GM19328 (cell line): ENCODE results near the gene TMEM98.
"Not testable (repeated sequence)": the region's sequence is repeated elsewhere in the genome, so short reads cannot be mapped to it uniquely, and the experiment has no call there.

Source experiments
- ATAC-seq: cut with Tn5 transposase; IDR thresholded peaks from one replicate; pipeline ENCODE4 v1.9.1; 2021; ENCODE audit warnings: mild to moderate bottlenecking, moderate library complexity; ENCODE audit not compliant: unreplicated experiment

Gene TMEM98

GRCh38 chr17:32927724-32928585 is at the start of gene TMEM98:
Gene TMEM98 (plus strand): TSS chr17:32928153. CDS start chr17:32931529, 3,376 bp downstream.
- ATAC-seq, result no peak

GRCh38 chr17:32878211-32878610 is 49.7 kb upstream of the TMEM98 start:
- ATAC-seq, result no peak

GRCh38 chr17:32879134-32879533 is 48.8 kb upstream of the TMEM98 start:
- ATAC-seq, result no peak

- no peak for ATAC-seq
Measured at GRCh38 chr17:32880671-32881453, 47.1 kb upstream of the TMEM98 start.

- no peak for ATAC-seq
Measured at GRCh38 chr17:32882029-32882428, 45.9 kb upstream of the TMEM98 start.

GRCh38 chr17:32882734-32883133 is 45.2 kb upstream of the TMEM98 start:
- no peak for ATAC-seq

- ATAC-seq, result not testable (repeated sequence)
Measured at GRCh38 chr17:32886951-32887350, 41.0 kb upstream of the TMEM98 start.

GRCh38 chr17:32887410-32887809 is 40.5 kb upstream of the TMEM98 start:
- ATAC-seq, result not testable (repeated sequence)

- no peak for ATAC-seq
Measured at GRCh38 chr17:32894245-32894644, 33.7 kb upstream of the TMEM98 start.

GRCh38 chr17:32896647-32897258 is 31.2 kb upstream of the TMEM98 start:
- ATAC-seq, result no peak

- ATAC-seq, result no peak
Measured at GRCh38 chr17:32899236-32900013, 28.5 kb upstream of the TMEM98 start.

GRCh38 chr17:32901743-32902142 is 26.2 kb upstream of the TMEM98 start:
- ATAC-seq, result no peak

GRCh38 chr17:32903774-32904673 is 23.9 kb upstream of the TMEM98 start:
- no peak for ATAC-seq

GRCh38 chr17:32904891-32905290 is 23.1 kb upstream of the TMEM98 start:
- no peak for ATAC-seq

- ATAC-seq, result no peak
Measured at GRCh38 chr17:32907583-32907982, 20.4 kb upstream of the TMEM98 start.

GRCh38 chr17:32909787-32910369 is 18.1 kb upstream of the TMEM98 start:
- ATAC-seq, result no peak

GRCh38 chr17:32910769-32911168 is 17.2 kb upstream of the TMEM98 start:
- ATAC-seq, result no peak

- no peak for ATAC-seq
Measured at GRCh38 chr17:32912218-32912897, 15.6 kb upstream of the TMEM98 start.

- no peak for ATAC-seq
Measured at GRCh38 chr17:32913593-32913992, 14.4 kb upstream of the TMEM98 start.
